ENCODE results near the gene VGLL4. TPM values are rescaled to one million over a fixed set of nuclear protein-coding genes. Genes with fewer than 3 reads are reported as not detected.

Gene VGLL4
- total RNA-seq, 6 donors from 2014 or later, result 46.5 to 93.6 (median 60.1) TPM

GRCh38 chr3:11671648-11672100, 28.0 kb upstream of the VGLL4 start:
- Histone ChIP-seq H3K9me3 (no peaks in the 10 kb centered on the region), H3K27ac (no peak overlapping the region)
- TF ChIP-seq EP300 (IDR thresholded peaks at IDR 0.05) (no peak), POLR2AphosphoS5 (IDR thresholded peaks at IDR 0.05) (no peak), POLR2A (IDR thresholded peaks at IDR 0.05) (no peak)
- TF ChIP-seq, protein P1, sequence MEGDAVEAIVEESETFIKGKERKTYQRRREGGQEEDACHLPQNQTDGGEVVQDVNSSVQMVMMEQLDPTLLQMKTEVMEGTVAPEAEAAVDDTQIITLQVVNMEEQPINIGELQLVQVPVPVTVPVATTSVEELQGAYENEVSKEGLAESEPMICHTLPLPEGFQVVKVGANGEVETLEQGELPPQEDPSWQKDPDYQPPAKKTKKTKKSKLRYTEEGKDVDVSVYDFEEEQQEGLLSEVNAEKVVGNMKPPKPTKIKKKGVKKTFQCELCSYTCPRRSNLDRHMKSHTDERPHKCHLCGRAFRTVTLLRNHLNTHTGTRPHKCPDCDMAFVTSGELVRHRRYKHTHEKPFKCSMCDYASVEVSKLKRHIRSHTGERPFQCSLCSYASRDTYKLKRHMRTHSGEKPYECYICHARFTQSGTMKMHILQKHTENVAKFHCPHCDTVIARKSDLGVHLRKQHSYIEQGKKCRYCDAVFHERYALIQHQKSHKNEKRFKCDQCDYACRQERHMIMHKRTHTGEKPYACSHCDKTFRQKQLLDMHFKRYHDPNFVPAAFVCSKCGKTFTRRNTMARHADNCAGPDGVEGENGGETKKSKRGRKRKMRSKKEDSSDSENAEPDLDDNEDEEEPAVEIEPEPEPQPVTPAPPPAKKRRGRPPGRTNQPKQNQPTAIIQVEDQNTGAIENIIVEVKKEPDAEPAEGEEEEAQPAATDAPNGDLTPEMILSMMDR (IDR thresholded peaks at IDR 0.05), result no peak

GRCh38 chr3:11668243-11669235, 24.8 kb upstream of the VGLL4 start:
- no peak for DNase-seq
- Histone ChIP-seq H3K4me3 (no peak overlapping the region), H3K4me1 (peaks cover 7 to 18% (median 14%) of the 10 kb centered on the region in 4 donors), H3K9me3 (no peaks in the 10 kb centered on the region), H3K27ac (no peak overlapping the region), H3K27me3 (no peaks in the 10 kb centered on the region), H3K36me3 (no peaks in the 10 kb centered on the region)
- ATAC-seq (ENCODE audit: low FRiP score in 2 of 2), result no peak
- TF ChIP-seq POLR2AphosphoS5 (IDR thresholded peaks at IDR 0.05) (no peak), EP300 (IDR thresholded peaks at IDR 0.05) (no peak), POLR2A (IDR thresholded peaks at IDR 0.05) (no peak)
- TF ChIP-seq, protein P1 (IDR thresholded peaks at IDR 0.05), result no peak
- WGBS, 2 donors, result 67 to 88% methylated on average over 9 of the region's 9 CpGs

More at GRCh38 chr3:11671648-11672100, 28.0 kb upstream of the VGLL4 start:
- H3K36me3 ChIP-seq, result no peaks in the 10 kb centered on the region
- WGBS, 2 donors, result 39 to 58% methylated on average over 4 of the region's 4 CpGs
- no peaks in the 10 kb centered on the region for H3K27me3 ChIP-seq
- peaks cover 7 to 18% (median 14%) of the 10 kb centered on the region in 4 donors for H3K4me1 ChIP-seq
- peak in 1 of 2 donors; percentile 53 for ATAC-seq (ENCODE audit: low FRiP score in 2 of 2)
- DNase-seq, result no peak
- no peak overlapping the region for H3K4me3 ChIP-seq

DNA sequence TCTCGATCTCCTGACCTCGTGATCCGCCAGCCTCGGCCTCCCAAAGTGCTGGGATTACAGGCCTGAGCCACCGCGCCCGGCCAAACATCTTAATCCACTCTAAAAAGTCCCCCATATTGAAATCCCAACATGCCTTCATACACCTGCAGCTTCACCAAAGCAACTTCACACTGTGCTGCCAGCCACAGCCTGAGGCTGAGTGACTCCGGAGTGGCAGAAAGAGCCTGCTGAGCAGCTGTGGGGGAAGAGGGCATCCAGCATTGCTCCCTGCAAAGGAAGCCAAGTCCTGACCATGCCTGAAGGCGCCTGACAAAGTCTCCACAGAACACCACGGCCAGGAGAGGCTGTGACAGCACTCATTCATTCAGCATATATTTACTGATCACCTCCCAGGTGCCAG, 21.6 kb upstream of the VGLL4 start:
- H3K9me3 ChIP-seq, result no peaks in the 10 kb centered on the region
- ATAC-seq (ENCODE audit: low FRiP score in 2 of 2) (no peak), DNase-seq (no peak)
- H3K27ac ChIP-seq, result no peak overlapping the region
- WGBS, 2 donors, result 91 to 97% methylated on average over 10 of the region's 10 CpGs
- no peaks in the 10 kb centered on the region for H3K36me3 ChIP-seq
- TF ChIP-seq, protein P1 (IDR thresholded peaks at IDR 0.05), result no peak
- TF ChIP-seq POLR2AphosphoS5 (IDR thresholded peaks at IDR 0.05) (no peak), POLR2A (IDR thresholded peaks at IDR 0.05) (no peak), EP300 (IDR thresholded peaks at IDR 0.05) (no peak)
- peaks cover 2 to 16% (median 7%) of the 10 kb centered on the region in 4 donors for H3K4me1 ChIP-seq
- no peaks in the 10 kb centered on the region for H3K27me3 ChIP-seq
- no peak overlapping the region for H3K4me3 ChIP-seq

DNA sequence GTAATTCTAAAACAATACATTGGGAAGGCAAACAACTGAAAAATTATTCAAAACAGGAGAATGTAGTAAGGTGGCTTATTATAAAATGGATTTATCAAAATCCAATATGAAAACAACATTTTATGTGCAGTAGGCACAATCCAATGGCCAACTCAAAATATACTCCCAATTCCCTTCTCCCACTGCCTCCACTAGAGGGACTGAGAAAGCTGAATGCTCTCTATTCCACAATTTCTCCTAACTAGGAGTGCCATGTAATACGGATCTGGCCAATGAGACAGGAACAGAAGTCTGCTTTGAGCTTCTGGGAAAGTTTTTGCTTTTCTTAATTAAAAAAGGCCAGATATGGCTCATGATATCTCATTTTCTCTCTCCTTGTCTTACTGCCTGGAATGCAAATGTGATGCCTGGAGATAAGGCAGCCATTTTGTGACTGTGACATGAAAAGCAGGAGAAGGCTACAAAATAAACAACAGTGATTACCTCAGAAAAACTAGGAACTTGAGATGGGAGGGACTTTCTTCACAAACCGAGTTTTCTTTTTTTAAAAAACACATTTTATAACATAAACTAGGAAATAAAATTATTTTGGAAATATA, 18.8 kb upstream of the VGLL4 start:
- no peaks in the 10 kb centered on the region for H3K36me3 ChIP-seq
- 91 to 95% methylated on average over 2 of the region's 2 CpGs for WGBS, 2 donors
- H3K4me3 ChIP-seq, result no peak overlapping the region
- ATAC-seq (ENCODE audit: low FRiP score in 2 of 2), result no peak
- H3K27ac ChIP-seq, result no peak overlapping the region
- H3K4me1 ChIP-seq, result peaks cover 0 to 16% (median 7%) of the 10 kb centered on the region in 4 donors
- H3K27me3 ChIP-seq, result no peaks in the 10 kb centered on the region
- TF ChIP-seq POLR2AphosphoS5 (IDR thresholded peaks at IDR 0.05), result no peak
- no peak for TF ChIP-seq EP300 (IDR thresholded peaks at IDR 0.05)
- TF ChIP-seq, protein P1 (IDR thresholded peaks at IDR 0.05), result peak in 2 of 6 experiments; percentile 8 to 14
- TF ChIP-seq POLR2A (IDR thresholded peaks at IDR 0.05), result no peak
- no peak for DNase-seq
- H3K9me3 ChIP-seq, result no peaks in the 10 kb centered on the region
